Measurements from ENCODE around the gene GMPPA. TPM values are rescaled to one million over a fixed set of nuclear protein-coding genes. Genes with fewer than 3 reads are reported as not detected.
A peak's percentile ranks its signal among the peaks of the same experiment; 100 is the strongest.

Gene GMPPA
- total and polyA plus RNA-seq, 9 of the 15 experiments (the other 6 are each of a cell fraction or from before 2014, with no cell fraction given) = 7.0 to 101 (median 66.7) TPM

DNA sequence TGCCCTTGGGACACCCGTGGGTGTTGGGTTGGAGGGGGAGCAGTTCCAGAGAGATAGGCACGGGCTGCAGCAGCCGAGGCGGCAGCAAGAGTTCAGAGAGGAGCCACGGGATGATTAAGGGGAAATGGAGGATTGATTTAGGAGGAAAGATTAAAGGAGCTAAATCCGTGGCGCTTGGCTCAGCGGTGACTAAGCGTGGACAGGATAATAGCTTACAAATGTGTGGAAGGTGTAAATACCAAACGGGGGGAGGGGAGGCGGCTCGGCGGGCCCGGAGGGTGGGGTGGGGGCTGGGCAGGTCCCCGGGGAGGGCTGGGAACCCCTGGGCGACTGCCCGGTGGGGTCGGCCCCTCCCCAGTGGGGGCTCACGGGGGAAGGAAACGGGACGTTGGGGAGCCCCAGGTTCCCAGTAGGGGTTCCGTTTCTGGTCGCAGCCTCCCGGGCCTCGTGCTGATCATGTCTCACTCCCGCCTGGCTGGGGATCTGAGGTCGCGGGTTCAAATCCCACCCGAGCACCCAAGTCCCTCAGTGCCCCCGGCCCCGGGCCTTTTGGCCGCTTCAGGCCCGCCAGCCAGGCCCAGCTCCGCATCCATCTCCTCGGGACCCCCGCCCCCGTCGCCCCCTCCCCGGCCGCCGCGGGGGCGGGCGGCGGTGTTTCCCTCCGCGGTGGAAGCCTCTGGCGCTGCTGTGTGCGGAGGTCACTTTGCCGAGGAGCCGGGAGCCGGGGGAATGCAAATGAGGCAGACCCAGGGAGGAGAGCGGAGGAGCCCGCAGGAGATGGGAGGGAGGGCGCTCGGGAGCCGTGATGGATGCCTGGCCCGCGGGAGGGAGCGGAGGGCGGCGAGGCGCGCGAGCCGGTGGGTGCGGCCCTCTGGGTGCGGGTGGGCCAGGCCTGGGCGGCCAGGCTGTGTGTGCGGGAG, 23.7 kb downstream of the GMPPA start (continued):
- TF ChIP-seq, protein P1, sequence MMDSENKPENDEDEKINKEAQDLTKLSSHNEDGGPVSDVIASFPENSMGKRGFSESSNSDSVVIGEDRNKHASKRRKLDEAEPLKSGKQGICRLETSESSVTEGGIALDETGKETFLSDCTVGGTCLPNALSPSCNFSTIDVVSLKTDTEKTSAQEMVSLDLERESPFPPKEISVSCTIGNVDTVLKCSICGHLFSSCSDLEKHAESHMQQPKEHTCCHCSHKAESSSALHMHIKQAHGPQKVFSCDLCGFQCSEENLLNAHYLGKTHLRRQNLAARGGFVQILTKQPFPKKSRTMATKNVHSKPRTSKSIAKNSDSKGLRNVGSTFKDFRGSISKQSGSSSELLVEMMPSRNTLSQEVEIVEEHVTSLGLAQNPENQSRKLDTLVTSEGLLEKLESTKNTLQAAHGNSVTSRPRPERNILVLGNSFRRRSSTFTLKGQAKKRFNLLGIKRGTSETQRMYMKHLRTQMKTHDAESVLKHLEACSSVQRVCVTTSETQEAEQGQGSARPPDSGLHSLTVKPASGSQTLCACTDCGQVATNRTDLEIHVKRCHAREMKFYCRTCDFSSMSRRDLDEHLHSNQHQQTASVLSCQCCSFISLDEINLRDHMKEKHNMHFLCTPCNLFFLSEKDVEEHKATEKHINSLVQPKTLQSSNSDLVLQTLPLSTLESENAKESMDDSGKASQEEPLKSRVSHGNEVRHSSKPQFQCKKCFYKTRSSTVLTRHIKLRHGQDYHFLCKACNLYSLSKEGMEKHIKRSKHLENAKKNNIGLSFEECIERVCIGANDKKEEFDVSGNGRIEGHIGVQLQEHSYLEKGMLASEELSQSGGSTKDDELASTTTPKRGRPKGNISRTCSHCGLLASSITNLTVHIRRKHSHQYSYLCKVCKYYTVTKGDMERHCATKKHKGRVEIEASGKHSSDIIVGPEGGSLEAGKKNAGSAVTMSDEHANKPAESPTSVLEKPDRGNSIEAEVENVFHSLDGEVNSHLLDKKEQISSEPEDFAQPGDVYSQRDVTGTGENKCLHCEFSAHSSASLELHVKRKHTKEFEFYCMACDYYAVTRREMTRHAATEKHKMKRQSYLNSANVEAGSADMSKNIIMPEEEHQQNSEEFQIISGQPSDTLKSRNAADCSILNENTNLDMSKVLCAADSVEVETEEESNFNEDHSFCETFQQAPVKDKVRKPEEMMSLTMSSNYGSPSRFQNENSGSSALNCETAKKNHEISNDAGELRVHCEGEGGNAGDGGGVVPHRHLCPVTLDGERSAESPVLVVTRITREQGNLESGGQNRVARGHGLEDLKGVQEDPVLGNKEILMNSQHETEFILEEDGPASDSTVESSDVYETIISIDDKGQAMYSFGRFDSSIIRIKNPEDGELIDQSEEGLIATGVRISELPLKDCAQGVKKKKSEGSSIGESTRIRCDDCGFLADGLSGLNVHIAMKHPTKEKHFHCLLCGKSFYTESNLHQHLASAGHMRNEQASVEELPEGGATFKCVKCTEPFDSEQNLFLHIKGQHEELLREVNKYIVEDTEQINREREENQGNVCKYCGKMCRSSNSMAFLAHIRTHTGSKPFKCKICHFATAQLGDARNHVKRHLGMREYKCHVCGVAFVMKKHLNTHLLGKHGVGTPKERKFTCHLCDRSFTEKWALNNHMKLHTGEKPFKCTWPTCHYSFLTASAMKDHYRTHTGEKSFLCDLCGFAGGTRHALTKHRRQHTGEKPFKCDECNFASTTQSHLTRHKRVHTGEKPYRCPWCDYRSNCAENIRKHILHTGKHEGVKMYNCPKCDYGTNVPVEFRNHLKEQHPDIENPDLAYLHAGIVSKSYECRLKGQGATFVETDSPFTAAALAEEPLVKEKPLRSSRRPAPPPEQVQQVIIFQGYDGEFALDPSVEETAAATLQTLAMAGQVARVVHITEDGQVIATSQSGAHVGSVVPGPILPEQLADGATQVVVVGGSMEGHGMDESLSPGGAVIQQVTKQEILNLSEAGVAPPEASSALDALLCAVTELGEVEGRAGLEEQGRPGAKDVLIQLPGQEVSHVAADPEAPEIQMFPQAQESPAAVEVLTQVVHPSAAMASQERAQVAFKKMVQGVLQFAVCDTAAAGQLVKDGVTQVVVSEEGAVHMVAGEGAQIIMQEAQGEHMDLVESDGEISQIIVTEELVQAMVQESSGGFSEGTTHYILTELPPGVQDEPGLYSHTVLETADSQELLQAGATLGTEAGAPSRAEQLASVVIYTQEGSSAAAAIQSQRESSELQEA (IDR thresholded peaks at IDR 0.05; ENCODE audit: low read depth) = no peak
- TF ChIP-seq FOXM1 (IDR thresholded peaks at IDR 0.05; ENCODE audit: low read depth) = no peak
- no peak for TF ChIP-seq FOXM1 (CRISPR knock-in tag; IDR thresholded peaks at IDR 0.05; ENCODE audit: low read depth)
- no peak for TF ChIP-seq TCF7 (IDR thresholded peaks at IDR 0.05; ENCODE audit: borderline replicate concordance)
- no peak for TF ChIP-seq HDAC8 (tag; IDR thresholded peaks at IDR 0.05)
- no peak for TF ChIP-seq ZNF76 (CRISPR knock-in tag; IDR thresholded peaks at IDR 0.05; ENCODE audit: borderline replicate concordance)
- no peak for TF ChIP-seq ESRRB (CRISPR knock-in tag; IDR thresholded peaks at IDR 0.05; ENCODE audit: borderline replicate concordance)
- TF ChIP-seq SIX5 (IDR thresholded peaks at IDR 0.05; ENCODE audit: borderline replicate concordance in 1 of 2, insufficient read depth in 1 of 2, low read depth in 1 of 2, low read length in 2 of 2) = no peak
- TF ChIP-seq ZNF41 (CRISPR knock-in tag; conservative IDR thresholded peaks at IDR 0.05) = no peak
- TF ChIP-seq FOXK2 (conservative IDR thresholded peaks at IDR 0.05 in 1 of 2, IDR thresholded peaks at IDR 0.05 in 1 of 2; ENCODE audit: low read depth in 2 of 2) = no peak
- TF ChIP-seq SMAD3 (CRISPR knock-in tag; conservative IDR thresholded peaks at IDR 0.05) = no peak
- TF ChIP-seq ZNF197 (CRISPR knock-in tag; IDR thresholded peaks at IDR 0.05; ENCODE audit: low read depth) = no peak
- 0 out of 2 replicates have a peak, but pooled peaks have one; percentile 57 for TF ChIP-seq GATAD2B (IDR thresholded peaks at IDR 0.05; ENCODE audit: borderline replicate concordance)
- TF ChIP-seq SP1 (CRISPR knock-in tag; IDR thresholded peaks at IDR 0.05) = no peak
- TF ChIP-seq IRF9 (tag; IDR thresholded peaks at IDR 0.05) = no peak
- TF ChIP-seq CHD4 (IDR thresholded peaks at IDR 0.05; ENCODE audit: insufficient read depth, insufficient replicate concordance, low read depth, low read length, poor library complexity, severe bottlenecking) = no peak

Measured in K562 (cell line).